Endothelial cell of umbilical vein (primary cell): Measurements from ENCODE around the gene PKD2. TPM values are rescaled to one million over a fixed set of nuclear protein-coding genes. Genes with fewer than 3 reads are reported as not detected.

Experiments used
- BruUV-seq: library from RNA; stranded (reverse); fragments of 400-500 nt; replicated peaks from 2 replicates; lab custom pipeline; 2021; lab: Mats Ljungman, UMichigan
- CTCF ChIA-PET: fragments of 300-600, 350-600 bp; sonication (Branson Sonifier 250); formaldehyde crosslinking; loops from one replicate; lab custom pipeline; 2021; ENCODE audit warnings: antibody characterized with exemption, inconsistent platforms; lab: Charles Lee
- POLR2A ChIA-PET: fragments of 300-600, 350-600 bp; sonication (Branson Sonifier 250); formaldehyde crosslinking; loops from one replicate; lab custom pipeline; 2021; ENCODE audit warnings: antibody characterized with exemption, inconsistent platforms; lab: Charles Lee
- DNase-seq: peaks from one replicate; pipeline ENCODE4 v3.0.0-alpha.2; 2011; ENCODE audit warnings: low read depth, low spot score
- FAIRE-seq: peaks from 2 replicates; lab custom pipeline; 2011; peaks lifted over from hg19 to GRCh38; lab: Jason Lieb, UNC
- H2AFZ ChIP-seq: 2 replicates; pipeline ENCODE4 v1.6.0; 2012; ENCODE audit warnings: low read depth, low read length, control low read depth, inconsistent platforms
- H3K27ac ChIP-seq: 2 replicates; pipeline ENCODE4 v1.5.1; 2011; ENCODE audit warnings: low read depth, mild to moderate bottlenecking, control low read depth, low read length, moderate library complexity; ENCODE audit not compliant: insufficient read depth
- H3K27me3 ChIP-seq, 2 experiments: 2 replicates each; pipeline versions ENCODE4 v1.6.0 to v1.6.1; 2011; ENCODE audit warnings: low read length in 2 of 2, mixed read lengths in 1 of 2; ENCODE audit not compliant: control insufficient read depth in 2 of 2, insufficient read depth in 2 of 2
- H3K36me3 ChIP-seq, 2 experiments: 2 replicates in 1 of 2; 3 replicates in 1 of 2; pipeline ENCODE4 v1.5.1; 2011; ENCODE audit warnings: low read length in 2 of 2, mild to moderate bottlenecking in 1 of 2, moderate library complexity in 1 of 2; ENCODE audit not compliant: control insufficient read depth in 2 of 2, insufficient read depth in 2 of 2; ENCODE audit errors: extremely low read depth in 1 of 2
- H3K4me1 ChIP-seq: 3 replicates; pipeline ENCODE4 v1.5.1; 2011; ENCODE audit warnings: mild to moderate bottlenecking, low read length; ENCODE audit not compliant: control insufficient read depth, insufficient read depth; ENCODE audit errors: extremely low read depth
- H3K4me2 ChIP-seq: 2 replicates; pipeline ENCODE4 v1.6.1; 2011; ENCODE audit warnings: low read length, control low read depth, mixed read lengths; ENCODE audit not compliant: insufficient read depth
- H3K4me3 ChIP-seq, 3 experiments: fragments of 200-600 bp in 1 of 3; sonication (generic), shearing (Covaris generic) in 1 of 3; replicated peaks in 1 of 3; 2 replicates each; pipeline ENCODE4 v1.5.1; 2011 to 2016; ENCODE audit warnings: control low read depth in 3 of 3, low read length in 3 of 3, mild to moderate bottlenecking in 2 of 3, inconsistent platforms in 1 of 3, low read depth in 1 of 3, moderate library complexity in 1 of 3; ENCODE audit not compliant: insufficient read depth in 1 of 3
- H3K79me2 ChIP-seq: 2 replicates; pipeline ENCODE4 v1.6.0; 2012; ENCODE audit warnings: low read length, inconsistent platforms; ENCODE audit not compliant: control insufficient read depth, insufficient read depth
- H3K9ac ChIP-seq: replicated peaks from 2 replicates; pipeline ENCODE3; 2011; ENCODE audit warnings: low read length, control low read depth; ENCODE audit not compliant: insufficient read depth; ENCODE audit errors: extremely low read depth
- H3K9me1 ChIP-seq: replicated peaks from 3 replicates; pipeline ENCODE4 v1.6.0; 2011; ENCODE audit warnings: mild to moderate bottlenecking, low read length; ENCODE audit not compliant: control insufficient read depth, insufficient read depth; ENCODE audit errors: extremely low read depth
- H3K9me3 ChIP-seq: replicated peaks from 2 replicates; pipeline ENCODE4 v1.5.1; 2012; ENCODE audit warnings: low read length, inconsistent platforms; ENCODE audit not compliant: control insufficient read depth, insufficient read depth
- H4K20me1 ChIP-seq: replicated peaks from 2 replicates; pipeline ENCODE3; 2011; ENCODE audit warnings: mild to moderate bottlenecking, low read length; ENCODE audit not compliant: control insufficient read depth, insufficient read depth; ENCODE audit errors: extremely low read depth
- CTCF ChIP-seq, 2 donors: IDR thresholded peaks; 1 replicate in 1 of 2; 2 replicates in 1 of 2; pipeline ENCODE4 v1.5.1; 2011; ENCODE audit warnings: low read length in 2 of 2, mild to moderate bottlenecking in 2 of 2, moderate library complexity in 2 of 2, control low read depth in 1 of 2, inconsistent platforms in 1 of 2, low read depth in 1 of 2; ENCODE audit not compliant: insufficient read depth in 1 of 2; ENCODE audit errors: extremely low read depth in 1 of 2
- EZH2 ChIP-seq: IDR thresholded peaks from 2 replicates; pipeline ENCODE4 v1.6.1; 2012; ENCODE audit warnings: borderline replicate concordance, low read depth, mild to moderate bottlenecking, moderate library complexity, low read length, inconsistent platforms; ENCODE audit not compliant: severe bottlenecking
- FOS ChIP-seq: IDR thresholded peaks from 2 replicates; pipeline ENCODE4 v1.6.1; 2011; ENCODE audit warnings: mild to moderate bottlenecking, low read length, moderate library complexity, borderline replicate concordance; ENCODE audit not compliant: insufficient read depth
- GATA2 ChIP-seq: IDR thresholded peaks from 2 replicates; pipeline ENCODE4 v1.7.0; 2011; ENCODE audit warnings: low read depth, mild to moderate bottlenecking, moderate library complexity, mixed read lengths, low read length; ENCODE audit not compliant: insufficient read length, insufficient read depth
- JUN ChIP-seq: IDR thresholded peaks from 2 replicates; pipeline ENCODE4 v1.6.1; 2011; ENCODE audit warnings: borderline replicate concordance, low read depth; ENCODE audit not compliant: insufficient read length, insufficient read depth
- MAX ChIP-seq: IDR thresholded peaks from 2 replicates; pipeline ENCODE4 v1.6.1; 2011; ENCODE audit not compliant: insufficient read depth, insufficient read length
- MYC ChIP-seq: IDR thresholded peaks from one replicate; pipeline ENCODE4 v1.6.1; 2011; ENCODE audit warnings: mild to moderate bottlenecking, low read depth, low read length
- POLR2A ChIP-seq: IDR thresholded peaks from 2 replicates; pipeline ENCODE4 v1.6.1; 2012; ENCODE audit warnings: low read depth, mild to moderate bottlenecking, control low read depth, low read length
- POLR2AphosphoS5 ChIP-seq: IDR thresholded peaks from 2 replicates; pipeline ENCODE4 v1.6.1; 2012; ENCODE audit warnings: low read depth, mild to moderate bottlenecking, control low read depth, low read length, moderate library complexity; ENCODE audit not compliant: insufficient read depth
- dilution Hi-C: fragments of 300-500 bp; cut with MboI; formaldehyde crosslinking; loops from one replicate; pipeline ENCODE4 v1.15.0; 2019; ENCODE audit warnings: low sequenced_read_pairs; ENCODE audit not compliant: extremely low pct_ligation_motif_present
- intact Hi-C: fragments of 100-400 bp; cut with micrococcal nuclease; formaldehyde crosslinking; loops from one replicate; pipeline ENCODE4 v1.10.0; 2022
- polyA plus RNA-seq, 4 experiments: library from polyadenylated mRNA; depleted of rRNA in 3 of 4; stranded (reverse) in 3 of 4; unstranded in 1 of 4; fragments of >200 nt; gene quantifications; 2 replicates each; pipeline versions ENCODE4 v1.2.1 to v1.2.3, GENCODE V29; 2011 to 2012; ENCODE audit warnings: missing spikeins in 1 of 4
- total RNA-seq: library from RNA; stranded (reverse); gene quantifications from 2 replicates; pipeline ENCODE4 v1.2.3, GENCODE V29; 2021

PKD2 gene
- total and polyA plus RNA-seq, 2 donors (not counting 3 experiments of a cell fraction or from before 2014, with no cell fraction given), result 23.1 to 27.0 TPM

- H2AFZ ChIP-seq, result no peak overlapping the region
- TF ChIP-seq FOS, result no peak
- TF ChIP-seq POLR2A, result no peak
- TF ChIP-seq EZH2, result no peak
- TF ChIP-seq GATA2, result no peak
- TF ChIP-seq MAX, result no peak
- TF ChIP-seq CTCF (IDR thresholded peaks at IDR 0.05; ENCODE audit: extremely low read depth in 1 of 2, insufficient read depth in 1 of 2, low read depth in 1 of 2, low read length in 2 of 2), result no peak
- TF ChIP-seq MYC, result no peak
- TF ChIP-seq POLR2AphosphoS5, result no peak
- TF ChIP-seq JUN, result no peak
- no peaks in the 10 kb centered on the region for H3K9me3 ChIP-seq
- H3K27me3 ChIP-seq, result no peaks in the 10 kb centered on the region
- ChIA-PET POLR2A (no interaction called here), CTCF (interaction anchor here (1.3 kb wide), 1 partner anchor 31 kb away, joined by 4 read pairs; no protein-coding TSS in a partner anchor)
- no peak overlapping the region for H3K4me3 ChIP-seq
- no peaks in the 10 kb centered on the region for H3K36me3 ChIP-seq
- dilution Hi-C loops (no loop called here), intact Hi-C loops (no loop called here)
- no peaks in the 10 kb centered on the region for H3K9me1 ChIP-seq
- no peak for DNase-seq
- no TSS peak for BruUV-seq
- H3K4me2 ChIP-seq, result no peak overlapping the region
- H3K27ac ChIP-seq, result no peak overlapping the region
- FAIRE-seq, result no peak
- H3K9ac ChIP-seq, result no peak overlapping the region
- no peaks in the 10 kb centered on the region for H4K20me1 ChIP-seq
- H3K4me1 ChIP-seq, result peaks cover 1% of the 10 kb centered on the region
- no peaks in the 10 kb centered on the region for H3K79me2 ChIP-seq
These were observed 105.4 kb downstream of the PKD2 start for GRCh38 chr4:88112856-88113255.
